ENCODE data around the gene LRRC75B.

The LRRC75B gene

GRCh38 chr22:24550902-24551435, 41.9 kb downstream of the LRRC75B start:
- H3K27ac ChIP-seq: no peak overlapping the region
- TF ChIP-seq CTCF (IDR thresholded peaks at IDR 0.05) (no peak), ZFX (IDR thresholded peaks at IDR 0.05; ENCODE audit: borderline replicate concordance) (no peak)

GRCh38 chr22:24550028-24550901, 42.6 kb downstream of the LRRC75B start:
- H3K27ac ChIP-seq: no peak overlapping the region
- TF ChIP-seq CTCF (IDR thresholded peaks at IDR 0.05): no peak
- no peak for TF ChIP-seq ZFX (IDR thresholded peaks at IDR 0.05; ENCODE audit: borderline replicate concordance)

GRCh38 chr22:24548812-24549211, 44.1 kb downstream of the LRRC75B start:
- TF ChIP-seq CTCF (IDR thresholded peaks at IDR 0.05) (no peak), ZFX (IDR thresholded peaks at IDR 0.05; ENCODE audit: borderline replicate concordance) (no peak)
- H3K27ac ChIP-seq: no peak overlapping the region

GRCh38 chr22:24543679-24544243, 49.1 kb downstream of the LRRC75B start:
- no peak for TF ChIP-seq CTCF (IDR thresholded peaks at IDR 0.05)
- TF ChIP-seq ZFX (IDR thresholded peaks at IDR 0.05; ENCODE audit: borderline replicate concordance): no peak
- no peak overlapping the region for H3K27ac ChIP-seq

GRCh38 chr22:24543185-24543601, 49.7 kb downstream of the LRRC75B start:
- TF ChIP-seq CTCF (IDR thresholded peaks at IDR 0.05) (no peak), ZFX (IDR thresholded peaks at IDR 0.05; ENCODE audit: borderline replicate concordance) (no peak)
- H3K27ac ChIP-seq: no peak overlapping the region

GRCh38 chr22:24542641-24543040, 50.2 kb downstream of the LRRC75B start:
- H3K27ac ChIP-seq: no peak overlapping the region
- no peak for TF ChIP-seq ZFX (IDR thresholded peaks at IDR 0.05; ENCODE audit: borderline replicate concordance)
- no peak for TF ChIP-seq CTCF (IDR thresholded peaks at IDR 0.05)

Data from 22Rv1 (cell line).